ENCODE measurements around the gene MT1A. TPM values are rescaled to one million over a fixed set of nuclear protein-coding genes. Genes with fewer than 3 reads are reported as not detected.

MT1A gene
- total RNA-seq, 2 donors from 2014 or later, result 30.0 TPM; not detected in 1

- peak overlapping the region; percentile 92 to 98 for H3K27ac ChIP-seq
- peaks cover 0 to 63% of the 10 kb centered on the region in 2 donors for H3K4me1 ChIP-seq
- no peaks in the 10 kb centered on the region for H3K27me3 ChIP-seq
- TF ChIP-seq, protein P1, sequence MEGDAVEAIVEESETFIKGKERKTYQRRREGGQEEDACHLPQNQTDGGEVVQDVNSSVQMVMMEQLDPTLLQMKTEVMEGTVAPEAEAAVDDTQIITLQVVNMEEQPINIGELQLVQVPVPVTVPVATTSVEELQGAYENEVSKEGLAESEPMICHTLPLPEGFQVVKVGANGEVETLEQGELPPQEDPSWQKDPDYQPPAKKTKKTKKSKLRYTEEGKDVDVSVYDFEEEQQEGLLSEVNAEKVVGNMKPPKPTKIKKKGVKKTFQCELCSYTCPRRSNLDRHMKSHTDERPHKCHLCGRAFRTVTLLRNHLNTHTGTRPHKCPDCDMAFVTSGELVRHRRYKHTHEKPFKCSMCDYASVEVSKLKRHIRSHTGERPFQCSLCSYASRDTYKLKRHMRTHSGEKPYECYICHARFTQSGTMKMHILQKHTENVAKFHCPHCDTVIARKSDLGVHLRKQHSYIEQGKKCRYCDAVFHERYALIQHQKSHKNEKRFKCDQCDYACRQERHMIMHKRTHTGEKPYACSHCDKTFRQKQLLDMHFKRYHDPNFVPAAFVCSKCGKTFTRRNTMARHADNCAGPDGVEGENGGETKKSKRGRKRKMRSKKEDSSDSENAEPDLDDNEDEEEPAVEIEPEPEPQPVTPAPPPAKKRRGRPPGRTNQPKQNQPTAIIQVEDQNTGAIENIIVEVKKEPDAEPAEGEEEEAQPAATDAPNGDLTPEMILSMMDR (IDR thresholded peaks at IDR 0.05), result peak in 1 of 2 donors; percentile 17
- H3K9me3 ChIP-seq, result no peaks in the 10 kb centered on the region
- H3K4me3 ChIP-seq, result peak overlapping the region; percentile 60 to 70
- no peaks in the 10 kb centered on the region for H3K36me3 ChIP-seq
- no peak for DNase-seq (ENCODE audit: low spot score)
Observed at GRCh38 chr16:56608876-56609462, 29.5 kb upstream of the MT1A start.

DNA sequence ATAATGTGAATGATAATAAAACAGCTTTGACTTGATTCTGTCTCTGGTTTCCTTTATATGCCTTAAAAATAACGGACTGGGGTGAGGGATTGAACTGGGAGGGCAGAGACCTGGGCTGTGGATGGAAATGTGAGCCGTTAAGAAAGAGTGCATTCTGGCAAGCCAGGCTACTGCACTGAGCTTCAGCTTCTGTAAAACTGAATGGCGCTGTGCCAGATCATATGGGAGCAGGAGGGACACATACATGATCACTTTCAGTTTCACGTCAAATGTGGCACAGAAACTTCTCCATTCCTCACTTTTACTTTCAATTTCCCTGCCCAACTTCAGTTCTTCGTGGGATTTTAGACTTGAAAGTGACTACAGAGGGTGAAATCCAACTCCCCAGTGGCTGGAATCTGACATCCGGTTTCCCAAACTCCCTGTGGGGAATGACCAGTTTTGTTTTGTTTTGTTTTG, 29.0 kb upstream of the MT1A start:
- Histone ChIP-seq H3K4me1 (peaks cover 0 to 63% of the 10 kb centered on the region in 2 donors), H3K27me3 (no peaks in the 10 kb centered on the region), H3K4me3 (peak overlapping the region; percentile 60 to 70), H3K36me3 (no peaks in the 10 kb centered on the region), H3K27ac (peak overlapping the region; percentile 92 to 98), H3K9me3 (no peaks in the 10 kb centered on the region)
- DNase-seq (ENCODE audit: low spot score), result peak; percentile 85
- TF ChIP-seq, protein P1 (IDR thresholded peaks at IDR 0.05), result peak in 1 of 2 donors; percentile 8

DNA sequence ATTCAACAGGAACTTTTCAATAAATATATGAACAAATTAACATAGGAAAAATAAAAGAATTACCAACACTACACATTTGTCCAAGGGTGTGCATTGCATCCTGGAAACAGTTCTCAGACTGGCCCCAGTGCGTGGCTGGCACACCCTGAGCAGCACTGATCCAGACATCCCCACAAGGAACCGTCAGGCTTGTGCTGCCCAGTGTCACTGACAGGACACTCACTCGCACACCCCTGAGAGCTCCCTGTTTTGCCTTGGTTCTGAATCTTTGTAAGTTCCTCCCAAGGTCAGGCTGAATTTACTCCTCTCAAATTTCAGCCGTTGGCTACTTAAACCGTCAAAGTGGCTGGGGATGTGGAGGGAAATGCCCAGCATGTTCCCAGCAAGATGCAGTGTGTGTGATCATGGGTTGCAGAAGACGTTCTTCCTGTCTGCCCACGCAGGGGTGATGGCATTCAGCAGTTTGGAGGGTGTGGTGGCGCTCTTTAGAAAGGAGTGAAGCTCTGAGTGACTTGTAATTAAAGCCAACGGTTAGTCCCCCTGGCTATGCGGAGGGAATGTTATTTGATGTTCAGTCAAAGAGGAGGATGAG, 28.4 kb upstream of the MT1A start:
- Histone ChIP-seq H3K27ac (peak overlapping the region; percentile 92 to 98), H3K36me3 (no peaks in the 10 kb centered on the region), H3K4me3 (peak overlapping the region; percentile 60 to 70), H3K4me1 (peaks cover 0 to 63% of the 10 kb centered on the region in 2 donors), H3K27me3 (no peaks in the 10 kb centered on the region), H3K9me3 (no peaks in the 10 kb centered on the region)
- DNase-seq (ENCODE audit: low spot score), result peak; percentile 85
- TF ChIP-seq, protein P1 (IDR thresholded peaks at IDR 0.05), result no peak

DNA sequence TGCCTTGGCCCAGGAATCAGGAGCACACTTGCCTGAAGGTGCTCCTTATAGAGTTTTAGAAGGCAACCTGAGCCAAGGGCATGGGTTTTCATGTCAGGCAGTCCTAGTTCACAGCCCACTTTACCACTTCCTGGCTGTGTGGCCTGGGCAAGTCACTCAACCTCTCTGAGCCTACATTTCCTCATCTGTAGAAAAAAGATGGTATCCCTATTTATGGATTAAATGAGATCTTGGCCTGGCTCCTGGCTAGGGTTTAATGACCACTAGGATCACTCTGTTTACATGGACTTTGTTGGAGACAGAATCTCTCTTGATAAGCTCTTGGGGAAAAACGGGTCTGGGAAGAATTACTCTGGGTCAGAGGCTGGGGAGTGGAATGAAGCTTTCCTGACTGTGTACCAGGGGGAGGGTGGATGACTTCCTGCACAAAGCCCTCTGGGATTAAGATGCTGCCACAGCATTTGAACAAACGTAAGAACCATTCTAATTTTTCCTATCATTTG, 27.8 kb upstream of the MT1A start:
- Histone ChIP-seq H3K4me1 (peaks cover 0 to 61% of the 10 kb centered on the region in 2 donors), H3K36me3 (no peaks in the 10 kb centered on the region), H3K27ac (peak overlapping the region; percentile 92 to 98), H3K27me3 (no peaks in the 10 kb centered on the region), H3K9me3 (no peaks in the 10 kb centered on the region), H3K4me3 (peak overlapping the region in 1 of 2 donors; percentile 70)
- TF ChIP-seq, protein P1 (IDR thresholded peaks at IDR 0.05), result no peak
- no peak for DNase-seq (ENCODE audit: low spot score)

DNA sequence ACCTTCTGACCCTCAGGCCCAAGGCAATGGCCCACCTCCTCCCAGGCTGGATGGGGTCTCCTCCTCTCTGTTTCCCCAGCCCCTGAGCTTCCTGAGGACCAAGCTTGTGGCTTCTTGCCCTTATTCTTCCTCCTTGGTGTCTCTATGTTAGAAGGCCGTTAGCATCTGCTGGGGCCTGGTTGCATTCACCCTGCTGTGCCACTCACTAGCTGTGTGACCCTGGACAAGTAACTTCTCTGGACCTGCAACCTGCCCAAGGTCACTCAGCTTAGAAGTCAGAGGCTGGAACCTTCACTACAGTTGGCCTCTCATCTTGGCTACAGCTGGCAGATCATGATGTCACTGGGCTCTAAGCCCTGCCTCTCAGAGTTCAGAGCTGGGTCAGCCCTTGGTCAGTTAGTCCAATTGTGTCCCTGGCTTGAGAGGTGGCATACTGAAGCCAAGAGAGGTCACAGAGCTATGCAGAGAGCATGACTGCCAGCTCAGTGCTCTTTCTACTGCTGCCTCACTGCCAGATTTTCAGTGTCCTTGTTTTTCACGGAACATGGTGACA, 27.1 kb upstream of the MT1A start:
- Histone ChIP-seq H3K27ac (peak overlapping the region; percentile 92 to 98), H3K27me3 (no peaks in the 10 kb centered on the region), H3K9me3 (no peaks in the 10 kb centered on the region), H3K4me3 (no peak overlapping the region), H3K36me3 (no peaks in the 10 kb centered on the region), H3K4me1 (peaks cover 0 to 54% of the 10 kb centered on the region in 2 donors)
- TF ChIP-seq, protein P1 (IDR thresholded peaks at IDR 0.05), result no peak
- DNase-seq (ENCODE audit: low spot score), result peak; percentile 91

Measured in right atrium auricular region (tissue), 2 donors.